Esophagus squamous epithelium (tissue), 5 donors: Measurements from ENCODE around the gene KIAA0319L. TPM values are rescaled to one million over a fixed set of nuclear protein-coding genes. Genes with fewer than 3 reads are reported as not detected.

Source experiments
- DNase-seq: peaks from one replicate; lab custom pipeline; 2025; lab: John Stamatoyannopoulos, UW
- H3K27ac ChIP-seq, 4 donors: fragments of 200-600 bp; sonication (generic); one replicate each; pipeline ENCODE4 v1.5.1; 2016 to 2019; ENCODE audit warnings: mild to moderate bottlenecking in 1 of 4
- H3K27me3 ChIP-seq, 4 donors: fragments of 200-600 bp; sonication (generic); 1 replicate in 3 of 4; 2 replicates in 1 of 4; pipeline versions ENCODE4 v1.5.1 to v1.6.0; 2017 to 2021; ENCODE audit warnings: antibody characterized with exemption in 1 of 4
- H3K36me3 ChIP-seq, 3 donors: fragments of 200-600 bp; sonication (generic); one replicate each; pipeline ENCODE4 v1.5.1; 2016 to 2019
- H3K4me1 ChIP-seq, 3 donors: fragments of 200-600 bp; sonication (generic); one replicate each; pipeline ENCODE4 v1.5.1; 2017 to 2019
- H3K4me3 ChIP-seq, 4 donors: fragments of 200-600 bp; sonication (generic); 1 replicate in 3 of 4; 2 replicates in 1 of 4; pipeline ENCODE4 v1.5.1; 2016 to 2019; ENCODE audit warnings: mild to moderate bottlenecking in 2 of 4, moderate library complexity in 1 of 4
- H3K9me3 ChIP-seq, 3 donors: fragments of 200-600 bp; sonication (generic); one replicate each; pipeline ENCODE4 v1.5.1; 2016 to 2019
- POLR2A ChIP-seq, 4 donors: fragments of 450-650 bp; IDR thresholded peaks; one replicate each; pipeline ENCODE4 v1.6.1; 2017; ENCODE audit warnings: antibody characterized with exemption in 4 of 4, mild to moderate bottlenecking in 4 of 4, moderate library complexity in 3 of 4
- WGBS, 2 donors: methylation state at CpG; one replicate each; pipeline ENCODE4 v1.1.5; 2018; 5-methylcytosine and 5-hydroxymethylcytosine counted together
- intact Hi-C: fragments of 100-400 bp; cut with DNase I; formaldehyde crosslinking; loops from one replicate; pipeline ENCODE4 v1.15.0; 2022
- total RNA-seq, 4 donors: library from RNA; depleted of rRNA; stranded (reverse); fragments of >200 nt; gene quantifications; one replicate each; pipeline ENCODE4 v1.1.0, GENCODE V29; 2016
- TF ChIP-seq, protein P1 (sequence below), 6 experiments: fragments of 450-650 bp in 4 of 6; fragments of 200-600 bp in 2 of 6; sonication (generic) in 2 of 6; IDR thresholded peaks; one replicate each; pipeline ENCODE4 v1.5.1; 2016 to 2019; ENCODE audit warnings: antibody characterized with exemption in 6 of 6, mild to moderate bottlenecking in 4 of 6, moderate library complexity in 4 of 6
- donor health status: DM: yes; HTN: yes; CAD: no.

KIAA0319L gene
- total RNA-seq, 4 donors from 2014 or later = 24.8 to 53.4 (median 28.4) TPM

DNA sequence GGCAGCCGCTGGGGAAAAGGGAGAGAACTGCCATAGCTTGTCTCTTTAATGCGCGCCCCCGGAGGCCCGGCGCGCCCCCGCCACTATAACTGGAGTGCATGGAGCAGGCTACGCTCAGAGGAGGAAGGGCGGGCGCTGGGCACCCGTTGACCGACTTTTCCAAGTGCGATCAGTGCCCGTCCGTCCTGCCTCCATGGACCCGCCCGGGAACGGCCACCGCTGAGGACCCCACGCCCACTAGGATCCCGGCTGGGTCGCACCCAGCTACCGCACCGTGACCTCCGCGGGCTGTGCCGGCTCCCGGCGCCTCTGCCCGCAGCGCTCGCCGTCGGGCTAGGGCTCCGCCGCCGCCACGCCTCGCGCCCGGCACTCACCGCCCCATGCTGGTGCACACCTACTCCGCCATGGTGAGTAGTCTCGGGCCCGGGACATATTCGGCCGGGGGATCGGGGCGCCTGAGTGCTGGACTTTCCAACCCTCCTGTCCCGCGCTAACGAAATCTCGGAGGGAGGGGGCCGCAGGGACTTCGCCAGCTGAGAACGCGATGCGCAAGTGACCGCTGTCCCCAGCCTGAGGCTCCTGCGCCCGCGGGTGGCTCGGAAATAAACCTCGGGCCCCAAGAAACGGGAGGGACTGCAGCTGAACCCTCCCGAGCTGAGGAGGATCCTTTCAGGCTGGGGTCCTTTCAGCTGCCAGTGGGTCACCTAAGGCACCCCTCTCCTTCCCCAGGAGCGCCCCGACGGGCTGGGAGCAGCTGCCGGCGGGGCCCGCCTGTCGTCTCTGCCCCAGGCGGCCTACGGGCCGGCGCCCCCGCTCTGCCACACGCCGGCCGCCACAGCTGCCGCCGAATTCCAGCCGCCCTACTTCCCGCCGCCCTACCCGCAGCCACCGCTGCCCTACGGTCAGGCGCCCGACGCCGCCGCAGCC is 16.3 kb upstream of the KIAA0319L start, which contains the start of gene TFAP2E:
TFAP2E (plus strand) TSS at position 117 of the 927 bp plus-strand sequence; CDS start at position 381, 264 bp downstream.
- Histone ChIP-seq H3K4me3 (peak within 1 kb of the TSS; percentile 26 to 70 (median 48)), H3K9me3 (no peaks in the 10 kb centered on the region), H3K27ac (no peak within 1 kb of the TSS), H3K4me1 (peaks cover 16 to 70% (median 19%) of the 10 kb centered on the region in 3 donors), H3K36me3 (no peaks in the 10 kb centered on the region), H3K27me3 (peaks cover 0 to 96% (median 3%) of the 10 kb centered on the region in 4 donors)
- DNase-seq = no peak
- TF ChIP-seq, protein P1, sequence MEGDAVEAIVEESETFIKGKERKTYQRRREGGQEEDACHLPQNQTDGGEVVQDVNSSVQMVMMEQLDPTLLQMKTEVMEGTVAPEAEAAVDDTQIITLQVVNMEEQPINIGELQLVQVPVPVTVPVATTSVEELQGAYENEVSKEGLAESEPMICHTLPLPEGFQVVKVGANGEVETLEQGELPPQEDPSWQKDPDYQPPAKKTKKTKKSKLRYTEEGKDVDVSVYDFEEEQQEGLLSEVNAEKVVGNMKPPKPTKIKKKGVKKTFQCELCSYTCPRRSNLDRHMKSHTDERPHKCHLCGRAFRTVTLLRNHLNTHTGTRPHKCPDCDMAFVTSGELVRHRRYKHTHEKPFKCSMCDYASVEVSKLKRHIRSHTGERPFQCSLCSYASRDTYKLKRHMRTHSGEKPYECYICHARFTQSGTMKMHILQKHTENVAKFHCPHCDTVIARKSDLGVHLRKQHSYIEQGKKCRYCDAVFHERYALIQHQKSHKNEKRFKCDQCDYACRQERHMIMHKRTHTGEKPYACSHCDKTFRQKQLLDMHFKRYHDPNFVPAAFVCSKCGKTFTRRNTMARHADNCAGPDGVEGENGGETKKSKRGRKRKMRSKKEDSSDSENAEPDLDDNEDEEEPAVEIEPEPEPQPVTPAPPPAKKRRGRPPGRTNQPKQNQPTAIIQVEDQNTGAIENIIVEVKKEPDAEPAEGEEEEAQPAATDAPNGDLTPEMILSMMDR (IDR thresholded peaks at IDR 0.05) = no peak
- peak in 1 of 4 donors; percentile 26 for TF ChIP-seq POLR2A (IDR thresholded peaks at IDR 0.05)
- intact Hi-C loops = no loop called here
- WGBS, 2 donors = 0 to 61% methylated on average over 1 to 12 of the region's 95 CpGs

DNA sequence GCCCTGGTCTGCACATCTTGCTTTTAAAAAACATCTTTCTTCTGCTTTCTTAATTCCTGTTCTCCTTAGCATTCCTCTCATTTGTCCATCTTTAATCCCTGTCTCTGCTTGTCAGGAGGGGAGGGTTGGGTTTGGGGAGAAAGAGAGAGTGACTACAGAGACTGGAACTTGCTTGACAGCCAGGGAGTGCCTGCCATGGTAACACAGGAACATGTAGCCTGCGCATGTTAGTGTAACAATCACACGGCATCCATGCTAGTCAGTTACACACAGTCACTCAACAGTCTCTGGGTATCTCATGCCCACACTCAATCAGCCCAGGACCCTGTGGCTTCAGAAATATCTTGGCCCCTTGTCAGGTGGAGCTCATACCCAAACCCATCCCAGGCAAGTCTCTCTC is 15.1 kb upstream of the KIAA0319L start:
- 48 to 91% methylated on average over 2 of the region's 2 CpGs for WGBS, 2 donors
- H3K4me1 ChIP-seq = peaks cover 12 to 59% (median 19%) of the 10 kb centered on the region in 3 donors

DNA sequence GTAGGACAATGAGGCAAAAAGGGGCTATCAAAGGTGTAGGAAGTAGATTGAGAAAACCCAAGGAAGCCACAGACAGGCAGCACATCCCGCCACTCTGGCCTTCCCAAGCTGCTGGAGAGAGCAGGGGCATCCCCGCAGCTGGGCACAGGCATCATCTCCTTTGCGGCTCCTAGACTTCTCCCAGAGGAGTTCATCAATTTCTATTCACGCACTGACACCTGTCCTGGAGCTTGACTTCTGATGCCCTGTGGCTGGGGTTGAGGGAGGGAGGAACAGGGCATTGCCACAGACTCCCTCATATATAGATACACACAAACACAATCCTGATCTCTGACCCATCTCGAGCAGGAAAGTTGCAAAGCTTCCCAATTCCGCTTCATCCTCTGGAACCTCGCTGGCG is 14.1 kb upstream of the KIAA0319L start:
- Histone ChIP-seq H3K36me3 (peaks cover 0 to 9% (median 0%) of the 10 kb centered on the region in 3 donors), H3K27ac (no peak overlapping the region), H3K4me1 (peaks cover 10 to 48% (median 19%) of the 10 kb centered on the region in 3 donors), H3K9me3 (no peaks in the 10 kb centered on the region), H3K27me3 (peaks cover 0 to 80% (median 3%) of the 10 kb centered on the region in 4 donors), H3K4me3 (no peak overlapping the region)
- intact Hi-C loops = no loop called here
- no peak for DNase-seq
- 87 to 93% methylated on average over 8 of the region's 8 CpGs for WGBS, 2 donors
- TF ChIP-seq, protein P1 (IDR thresholded peaks at IDR 0.05) = no peak

More for the DNA sequence above, 15.1 kb upstream of the KIAA0319L start:
- Histone ChIP-seq H3K9me3 (no peaks in the 10 kb centered on the region), H3K27me3 (peaks cover 0 to 90% (median 3%) of the 10 kb centered on the region in 4 donors), H3K27ac (no peak overlapping the region), H3K4me3 (no peak overlapping the region), H3K36me3 (no peaks in the 10 kb centered on the region)
- intact Hi-C loops = no loop called here
- no peak for DNase-seq
- TF ChIP-seq, protein P1 (IDR thresholded peaks at IDR 0.05) = no peak
- TF ChIP-seq POLR2A (IDR thresholded peaks at IDR 0.05) = no peak

DNA sequence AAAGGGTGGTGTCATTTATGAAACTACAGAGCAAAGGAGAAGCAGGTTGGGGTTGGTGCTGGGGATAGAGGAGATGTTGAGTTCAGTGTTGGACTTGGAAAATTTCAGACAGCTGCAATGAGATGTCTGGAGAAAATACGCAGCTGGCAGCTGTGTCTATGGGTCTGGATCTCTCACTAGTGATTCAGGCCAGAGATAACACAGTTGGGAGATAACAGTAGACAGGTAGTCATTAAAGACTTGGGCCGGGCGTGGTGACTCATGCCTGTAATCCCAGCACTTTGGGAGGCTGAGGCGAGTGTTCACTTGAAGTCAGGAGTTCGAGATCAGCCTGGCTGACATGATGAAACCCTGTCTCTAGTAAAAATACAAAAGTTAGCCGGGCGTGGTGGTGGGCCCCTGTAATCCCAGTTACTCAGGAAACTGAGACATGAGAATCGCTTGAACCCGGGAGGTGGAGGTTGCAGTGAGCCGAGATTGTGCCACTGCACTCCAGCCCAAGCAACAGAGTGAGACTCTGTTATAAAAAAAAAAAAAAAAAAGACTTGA is 13.5 kb upstream of the KIAA0319L start:
- no peak for DNase-seq
- H3K4me3 ChIP-seq = no peak overlapping the region
- no peaks in the 10 kb centered on the region for H3K9me3 ChIP-seq
- intact Hi-C loops = no loop called here
- WGBS, 2 donors = 75 to 82% methylated on average over 10 of the region's 10 CpGs
- H3K36me3 ChIP-seq = peaks cover 0 to 15% (median 0%) of the 10 kb centered on the region in 3 donors
- H3K4me1 ChIP-seq = peaks cover 10 to 42% (median 19%) of the 10 kb centered on the region in 3 donors
- no peak overlapping the region for H3K27ac ChIP-seq
- no peak for TF ChIP-seq POLR2A (IDR thresholded peaks at IDR 0.05)
- TF ChIP-seq, protein P1 (IDR thresholded peaks at IDR 0.05) = no peak
- H3K27me3 ChIP-seq = peaks cover 0 to 74% (median 3%) of the 10 kb centered on the region in 4 donors
